Activated CD4-positive, alpha-beta memory T cell treated with anti-CD3 and anti-CD28 coated beads, Interleukin-2, amount 10 ng/mL, durations not matched to agents 7 days and 5 days (primary cell): Measurements from ENCODE around the gene NPVF. TPM values are rescaled to one million over a fixed set of nuclear protein-coding genes. Genes with fewer than 3 reads are reported as not detected.

Source experiments
- CTCF ChIA-PET: fragments of 350-600 bp; sonication (Branson Sonifier 250); formaldehyde crosslinking; loops from one replicate; lab custom pipeline; 2021; ENCODE audit warnings: antibody characterized with exemption, inconsistent platforms; lab: Charles Lee
- POLR2A ChIA-PET: fragments of 350-600 bp; sonication (Branson Sonifier 250); formaldehyde crosslinking; loops from one replicate; lab custom pipeline; 2021; ENCODE audit warnings: antibody characterized with exemption; lab: Charles Lee
- DNase-seq: peaks from one replicate; pipeline ENCODE4 v3.0.0-alpha.2; 2020
- H3K27ac Mint-ChIP-seq: one replicate; pipeline ENCODE4 v1.8.0; 2021; ENCODE audit warnings: mild to moderate bottlenecking, mixed read lengths
- H3K27me3 Mint-ChIP-seq: one replicate; pipeline ENCODE4 v1.8.0; 2021; ENCODE audit warnings: mixed read lengths
- H3K36me3 Mint-ChIP-seq: one replicate; pipeline ENCODE4 v1.8.0; 2021; ENCODE audit warnings: low read depth, mixed read lengths
- H3K4me1 Mint-ChIP-seq: one replicate; pipeline ENCODE4 v1.8.0; 2021; ENCODE audit warnings: mixed read lengths
- H3K4me3 Mint-ChIP-seq: one replicate; pipeline ENCODE4 v1.8.0; 2021; ENCODE audit warnings: mild to moderate bottlenecking, mixed read lengths
- H3K9me3 Mint-ChIP-seq: one replicate; pipeline ENCODE4 v1.8.0; 2021; ENCODE audit warnings: mixed read lengths
- total RNA-seq, 2 experiments: library from RNA; stranded (reverse); gene quantifications; one replicate each; pipeline ENCODE4 v1.2.3, GENCODE V29; 2021

Gene NPVF
- total RNA-seq, result not detected

GRCh38 chr7:25228386-25228785 is at the start of gene NPVF:
Gene NPVF (minus strand): TSS chr7:25228486. CDS start chr7:25228439, 47 bp downstream.
- peaks cover 35% of the 10 kb centered on the region for H3K27me3 Mint-ChIP-seq
- no peak for DNase-seq
- no peaks in the 10 kb centered on the region for H3K9me3 Mint-ChIP-seq
- no peak within 1 kb of the TSS for H3K27ac Mint-ChIP-seq
- ChIA-PET POLR2A (no interaction called here), CTCF (interaction anchor here (1.5 kb wide), 1 partner anchor 12 kb away, joined by 4 read pairs; no protein-coding TSS in a partner anchor)
- H3K4me3 Mint-ChIP-seq, result no peak within 1 kb of the TSS
- no peaks in the 10 kb centered on the region for H3K36me3 Mint-ChIP-seq
- no peaks in the 10 kb centered on the region for H3K4me1 Mint-ChIP-seq

GRCh38 chr7:25272265-25272664 is 44.0 kb upstream of the NPVF start:
- no peaks in the 10 kb centered on the region for H3K4me1 Mint-ChIP-seq
- H3K36me3 Mint-ChIP-seq, result no peaks in the 10 kb centered on the region
- POLR2A ChIA-PET, result no interaction called here
- no peaks in the 10 kb centered on the region for H3K9me3 Mint-ChIP-seq
- no peak overlapping the region for H3K4me3 Mint-ChIP-seq
- CTCF ChIA-PET, result no interaction called here
- peaks cover 9% of the 10 kb centered on the region for H3K27me3 Mint-ChIP-seq
- no peak for DNase-seq
- H3K27ac Mint-ChIP-seq, result no peak overlapping the region

GRCh38 chr7:25263337-25263736 is 35.1 kb upstream of the NPVF start:
- H3K36me3 Mint-ChIP-seq, result no peaks in the 10 kb centered on the region
- peaks cover 11% of the 10 kb centered on the region for H3K27me3 Mint-ChIP-seq
- H3K27ac Mint-ChIP-seq, result no peak overlapping the region
- H3K4me3 Mint-ChIP-seq, result no peak overlapping the region
- POLR2A ChIA-PET, result no interaction called here
- CTCF ChIA-PET, result no interaction called here
- DNase-seq, result no peak
- no peaks in the 10 kb centered on the region for H3K9me3 Mint-ChIP-seq
- peaks cover 23% of the 10 kb centered on the region for H3K4me1 Mint-ChIP-seq

- DNase-seq, result no peak
- peaks cover 23% of the 10 kb centered on the region for H3K4me1 Mint-ChIP-seq
- H3K36me3 Mint-ChIP-seq, result no peaks in the 10 kb centered on the region
- no peaks in the 10 kb centered on the region for H3K9me3 Mint-ChIP-seq
- peaks cover 11% of the 10 kb centered on the region for H3K27me3 Mint-ChIP-seq
- ChIA-PET CTCF (interaction anchor here (7.6 kb wide), 1 partner anchor 303 kb away, joined by 104 read pairs; no protein-coding TSS in a partner anchor), POLR2A (no interaction called here)
- no peak overlapping the region for H3K27ac Mint-ChIP-seq
- no peak overlapping the region for H3K4me3 Mint-ChIP-seq
Observed at GRCh38 chr7:25262586-25262985, 34.3 kb upstream of the NPVF start.

- ChIA-PET POLR2A (no interaction called here), CTCF (interaction anchor here (0.6 to 7.6 kb wide), 3 partner anchors 35 to 304 kb away, joined by 3 to 104 read pairs (median 4); no protein-coding TSS in a partner anchor)
- no peaks in the 10 kb centered on the region for H3K9me3 Mint-ChIP-seq
- H3K4me1 Mint-ChIP-seq, result peaks cover 23% of the 10 kb centered on the region
- H3K27me3 Mint-ChIP-seq, result peaks cover 11% of the 10 kb centered on the region
- H3K27ac Mint-ChIP-seq, result no peak overlapping the region
- no peak overlapping the region for H3K4me3 Mint-ChIP-seq
- H3K36me3 Mint-ChIP-seq, result no peaks in the 10 kb centered on the region
- no peak for DNase-seq
Observed at GRCh38 chr7:25261545-25262140, 33.4 kb upstream of the NPVF start.

GRCh38 chr7:25260862-25261494 is 32.7 kb upstream of the NPVF start:
- POLR2A ChIA-PET, result no interaction called here
- no peak overlapping the region for H3K4me3 Mint-ChIP-seq
- H3K27ac Mint-ChIP-seq, result no peak overlapping the region
- no peaks in the 10 kb centered on the region for H3K36me3 Mint-ChIP-seq
- H3K9me3 Mint-ChIP-seq, result no peaks in the 10 kb centered on the region
- peaks cover 23% of the 10 kb centered on the region for H3K4me1 Mint-ChIP-seq
- CTCF ChIA-PET, result interaction anchor here (0.5 to 7.6 kb wide), 4 partner anchors 18 to 305 kb away, joined by 3 to 104 read pairs (median 4); no protein-coding TSS in a partner anchor
- DNase-seq, result no peak
- peaks cover 11% of the 10 kb centered on the region for H3K27me3 Mint-ChIP-seq

- POLR2A ChIA-PET, result interaction anchor here (0.7 kb wide), 1 partner anchor 130 kb away, joined by 3 read pairs; no protein-coding TSS in a partner anchor
- peaks cover 23% of the 10 kb centered on the region for H3K4me1 Mint-ChIP-seq
- no peak overlapping the region for H3K27ac Mint-ChIP-seq
- no peak overlapping the region for H3K4me3 Mint-ChIP-seq
- no peaks in the 10 kb centered on the region for H3K9me3 Mint-ChIP-seq
- no peaks in the 10 kb centered on the region for H3K36me3 Mint-ChIP-seq
- peaks cover 9% of the 10 kb centered on the region for H3K27me3 Mint-ChIP-seq
- DNase-seq, result peak; percentile 72
- CTCF ChIA-PET, result interaction anchor here (0.6 to 7.6 kb wide), 19 partner anchors 8 to 1648 kb away, joined by 3 to 104 read pairs (median 3); no protein-coding TSS in a partner anchor
Observed at GRCh38 chr7:25259487-25260243, 31.4 kb upstream of the NPVF start.

- Mint-ChIP-seq H3K4me3 (no peak overlapping the region), H3K9me3 (no peaks in the 10 kb centered on the region), H3K27me3 (peaks cover 3% of the 10 kb centered on the region), H3K36me3 (no peaks in the 10 kb centered on the region), H3K4me1 (peaks cover 17% of the 10 kb centered on the region), H3K27ac (no peak overlapping the region)
- CTCF ChIA-PET, result interaction anchor here (1.2 to 7.6 kb wide), 2 partner anchors 9 to 309 kb away, joined by 3 to 104 read pairs; no protein-coding TSS in a partner anchor
- POLR2A ChIA-PET, result no interaction called here
- no peak for DNase-seq
Observed at GRCh38 chr7:25256333-25256819, 28.1 kb upstream of the NPVF start.

- Mint-ChIP-seq H3K36me3 (no peaks in the 10 kb centered on the region), H3K4me1 (peaks cover 11% of the 10 kb centered on the region), H3K4me3 (no peak overlapping the region), H3K27ac (no peak overlapping the region), H3K9me3 (no peaks in the 10 kb centered on the region), H3K27me3 (peaks cover 3% of the 10 kb centered on the region)
- ChIA-PET CTCF (interaction anchor here (1.2 to 7.6 kb wide), 2 partner anchors 8 to 310 kb away, joined by 3 to 104 read pairs; no protein-coding TSS in a partner anchor), POLR2A (no interaction called here)
- no peak for DNase-seq
Observed at GRCh38 chr7:25255611-25256332, 27.5 kb upstream of the NPVF start.

- ChIA-PET CTCF (interaction anchor here (7.6 kb wide), 1 partner anchor 311 kb away, joined by 104 read pairs; no protein-coding TSS in a partner anchor), POLR2A (no interaction called here)
- H3K27me3 Mint-ChIP-seq, result peaks cover 3% of the 10 kb centered on the region
- H3K27ac Mint-ChIP-seq, result no peak overlapping the region
- DNase-seq, result no peak
- no peaks in the 10 kb centered on the region for H3K9me3 Mint-ChIP-seq
- H3K4me3 Mint-ChIP-seq, result no peak overlapping the region
- peaks cover 2% of the 10 kb centered on the region for H3K4me1 Mint-ChIP-seq
- no peaks in the 10 kb centered on the region for H3K36me3 Mint-ChIP-seq
Observed at GRCh38 chr7:25254604-25255003, 26.3 kb upstream of the NPVF start.

GRCh38 chr7:25253714-25254113 is 25.4 kb upstream of the NPVF start:
- no peaks in the 10 kb centered on the region for H3K36me3 Mint-ChIP-seq
- CTCF ChIA-PET, result no interaction called here
- POLR2A ChIA-PET, result no interaction called here
- no peak for DNase-seq
- no peaks in the 10 kb centered on the region for H3K4me1 Mint-ChIP-seq
- H3K27me3 Mint-ChIP-seq, result peaks cover 3% of the 10 kb centered on the region
- H3K27ac Mint-ChIP-seq, result no peak overlapping the region
- no peak overlapping the region for H3K4me3 Mint-ChIP-seq
- H3K9me3 Mint-ChIP-seq, result no peaks in the 10 kb centered on the region

GRCh38 chr7:25250386-25250785 is 22.1 kb upstream of the NPVF start:
- Mint-ChIP-seq H3K27me3 (peaks cover 12% of the 10 kb centered on the region), H3K36me3 (no peaks in the 10 kb centered on the region), H3K4me1 (no peaks in the 10 kb centered on the region), H3K27ac (no peak overlapping the region), H3K4me3 (no peak overlapping the region), H3K9me3 (no peaks in the 10 kb centered on the region)
- POLR2A ChIA-PET, result no interaction called here
- CTCF ChIA-PET, result interaction anchor here (1.1 kb wide), 1 partner anchor 9 kb away, joined by 5 read pairs; no protein-coding TSS in a partner anchor
- no peak for DNase-seq
